Stomach (tissue), 4 donors: Measurements from ENCODE around the gene QTRT2.

Experiments used
- CTCF ChIP-seq, 7 experiments: fragments of 450-650 bp in 4 of 7; fragments of 200-600 bp in 3 of 7; sonication (generic) in 3 of 7; IDR thresholded peaks; one replicate each; pipeline ENCODE4 v1.5.1; 2016 to 2019; ENCODE audit warnings: antibody characterized with exemption in 7 of 7, control low read depth in 2 of 7, mild to moderate bottlenecking in 1 of 7
- EP300 ChIP-seq: sonication (generic); formaldehyde crosslinking; IDR thresholded peaks from one replicate; pipeline ENCODE4 v1.6.1; 2017; ENCODE audit warnings: antibody characterized with exemption
- POLR2AphosphoS5 ChIP-seq, 3 donors: sonication (generic); formaldehyde crosslinking; IDR thresholded peaks; one replicate each; pipeline ENCODE4 v1.6.1; 2016; ENCODE audit warnings: antibody characterized with exemption in 3 of 3

GRCh38 chr3:114019486-114019885, 37.1 kb upstream of the QTRT2 start:
- TF ChIP-seq CTCF (IDR thresholded peaks at IDR 0.05) (no peak), EP300 (no peak), POLR2AphosphoS5 (IDR thresholded peaks at IDR 0.05) (no peak)
